Calu3 (cell line): ENCODE data around the gene BIRC7. TPM values are rescaled to one million over a fixed set of nuclear protein-coding genes. Genes with fewer than 3 reads are reported as not detected.
"Not testable (repeated sequence)": the region's sequence is repeated elsewhere in the genome, so short reads cannot be mapped to it uniquely, and the experiment has no call there.

ENCODE experiments used
- BruUV-seq: library from RNA; stranded (reverse); fragments of 400-500 nt; replicated peaks from 2 replicates; lab custom pipeline; 2021; lab: Mats Ljungman, UMichigan
- CTCF ChIA-PET: fragments of 300-600 bp; sonication (Branson Sonifier 250); formaldehyde crosslinking; loops from one replicate; lab custom pipeline; 2022; ENCODE audit warnings: antibody characterized with exemption; lab: Charles Lee
- DNase-seq: peaks from one replicate; pipeline ENCODE4 v3.0.0; 2022
- H3K27ac Mint-ChIP-seq: one replicate; pipeline ENCODE4 v1.8.0; 2022; ENCODE audit warnings: mixed read lengths; ENCODE audit not compliant: unreplicated experiment
- H3K27me3 Mint-ChIP-seq: one replicate; pipeline ENCODE4 v1.8.0; 2022; ENCODE audit warnings: mixed read lengths; ENCODE audit not compliant: unreplicated experiment
- H3K36me3 Mint-ChIP-seq: one replicate; pipeline ENCODE4 v1.8.0; 2022; ENCODE audit warnings: mild to moderate bottlenecking, moderate library complexity, mixed read lengths; ENCODE audit not compliant: insufficient read depth, unreplicated experiment
- H3K4me1 Mint-ChIP-seq: one replicate; pipeline ENCODE4 v1.8.0; 2022; ENCODE audit warnings: mild to moderate bottlenecking, low read depth, mixed read lengths; ENCODE audit not compliant: unreplicated experiment
- H3K4me3 Mint-ChIP-seq: one replicate; pipeline ENCODE4 v1.8.0; 2022; ENCODE audit warnings: mild to moderate bottlenecking, low read depth, moderate library complexity, mixed read lengths; ENCODE audit not compliant: unreplicated experiment
- H3K9me3 Mint-ChIP-seq: one replicate; pipeline ENCODE4 v1.8.0; 2022; ENCODE audit warnings: low read depth, mixed read lengths; ENCODE audit not compliant: unreplicated experiment
- intact Hi-C: fragments of 100-400 bp; cut with micrococcal nuclease; formaldehyde crosslinking; loops from one replicate; pipeline ENCODE4 v1.10.0; 2022; ENCODE audit not compliant: unreplicated experiment
- total RNA-seq: library from RNA; stranded (reverse); gene quantifications from 2 replicates; pipeline ENCODE4 v1.2.3, GENCODE V29; 2022
- TF ChIP-seq, protein P1 (sequence below): fragments of 200-600 bp; IDR thresholded peaks from one replicate; pipeline ENCODE4 v1.8.0; 2022; ENCODE audit warnings: antibody characterized with exemption; ENCODE audit not compliant: unreplicated experiment

Gene BIRC7
- total RNA-seq, 1 experiment from 2014 or later, result 0.26 TPM

DNA sequence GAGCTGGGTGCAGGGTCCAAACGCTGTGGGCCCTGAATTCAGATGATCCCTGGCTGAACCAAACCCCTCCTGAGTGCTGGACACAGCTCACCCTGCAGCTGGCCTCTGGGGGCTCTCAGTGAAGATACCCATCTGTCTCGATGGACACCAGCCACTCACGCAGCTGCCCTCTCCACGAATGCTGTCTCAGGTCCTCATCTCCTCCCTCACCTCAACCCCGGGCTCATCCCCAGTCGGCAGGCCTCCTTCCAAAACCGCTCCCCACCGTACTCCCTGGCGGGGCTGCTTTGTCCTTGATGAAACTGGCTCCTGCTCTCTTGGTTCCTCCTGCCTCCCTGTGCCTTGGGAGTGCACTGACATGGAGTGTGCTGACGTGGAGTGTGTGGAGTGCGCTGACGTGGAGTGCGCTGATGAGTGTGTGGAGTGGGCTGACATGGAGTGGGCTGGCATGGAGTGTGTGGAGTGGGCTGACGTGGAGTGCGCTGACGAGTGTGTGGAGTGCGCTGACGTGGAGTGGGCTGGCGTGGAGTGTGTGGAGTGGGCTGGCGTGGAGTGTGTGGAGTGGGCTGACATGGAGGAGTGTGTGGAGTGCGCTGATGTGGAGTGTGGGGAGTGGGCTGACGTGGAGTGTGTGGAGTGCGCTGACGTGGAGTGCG lies 15.7 kb upstream of the BIRC7 start:
- intact Hi-C loops, result loop anchor here (5.0 kb wide), 2 partner anchors 162 to 317 kb away; partner anchors contain the start of gene PTK6
- no peak overlapping the region for H3K27ac Mint-ChIP-seq

DNA sequence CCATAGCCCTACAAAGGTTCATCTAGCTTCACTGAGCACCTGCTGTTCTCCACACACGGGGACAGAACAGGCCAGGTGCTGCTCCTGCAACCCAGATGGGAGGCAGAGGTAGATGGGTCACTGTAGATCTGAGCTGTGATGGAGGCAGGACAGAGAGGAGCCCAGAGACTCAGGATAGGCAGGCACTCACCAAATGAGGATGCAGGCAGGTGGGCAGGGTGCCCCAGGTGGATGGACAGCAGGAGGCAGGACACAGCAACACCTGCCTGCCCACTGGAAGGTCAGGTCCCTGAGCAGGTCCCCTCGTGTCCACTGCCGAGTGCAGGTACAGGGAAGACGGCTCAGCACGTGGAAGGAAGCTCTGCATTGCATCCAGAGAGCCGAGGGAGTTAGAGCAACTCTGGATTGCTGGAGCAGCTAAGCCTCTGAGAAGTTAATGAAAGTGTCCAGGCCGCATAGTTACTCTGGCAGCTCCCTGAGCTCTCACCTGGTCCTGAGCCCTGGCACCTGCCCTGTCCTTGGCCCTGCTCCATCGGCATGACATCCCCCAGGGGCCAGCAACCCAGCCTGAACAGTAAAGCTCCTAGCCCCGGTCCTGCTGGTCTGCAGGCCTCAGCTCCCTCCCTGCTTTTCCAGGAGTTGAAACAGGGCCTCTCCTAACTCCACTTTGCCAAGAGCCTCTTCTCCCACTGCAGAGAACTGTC lies 14.9 kb upstream of the BIRC7 start:
- Mint-ChIP-seq H3K4me3 (no peak overlapping the region), H3K27ac (no peak overlapping the region), H3K9me3 (no peaks in the 10 kb centered on the region), H3K4me1 (peaks cover 33% of the 10 kb centered on the region), H3K27me3 (peaks cover 36% of the 10 kb centered on the region), H3K36me3 (peaks cover 22% of the 10 kb centered on the region)
- intact Hi-C loops, result loop anchor here (5.0 kb wide), 2 partner anchors 161 to 316 kb away; partner anchors contain the start of gene PTK6
- DNase-seq, result no peak
- BruUV-seq, result no TSS peak
- CTCF ChIA-PET, result interaction anchor here (0.8 to 2.4 kb wide), 4 partner anchors 12 to 33 kb away, joined by 3 to 6 read pairs (median 4); partner anchors contain the start of gene BIRC7
- TF ChIP-seq, protein P1, sequence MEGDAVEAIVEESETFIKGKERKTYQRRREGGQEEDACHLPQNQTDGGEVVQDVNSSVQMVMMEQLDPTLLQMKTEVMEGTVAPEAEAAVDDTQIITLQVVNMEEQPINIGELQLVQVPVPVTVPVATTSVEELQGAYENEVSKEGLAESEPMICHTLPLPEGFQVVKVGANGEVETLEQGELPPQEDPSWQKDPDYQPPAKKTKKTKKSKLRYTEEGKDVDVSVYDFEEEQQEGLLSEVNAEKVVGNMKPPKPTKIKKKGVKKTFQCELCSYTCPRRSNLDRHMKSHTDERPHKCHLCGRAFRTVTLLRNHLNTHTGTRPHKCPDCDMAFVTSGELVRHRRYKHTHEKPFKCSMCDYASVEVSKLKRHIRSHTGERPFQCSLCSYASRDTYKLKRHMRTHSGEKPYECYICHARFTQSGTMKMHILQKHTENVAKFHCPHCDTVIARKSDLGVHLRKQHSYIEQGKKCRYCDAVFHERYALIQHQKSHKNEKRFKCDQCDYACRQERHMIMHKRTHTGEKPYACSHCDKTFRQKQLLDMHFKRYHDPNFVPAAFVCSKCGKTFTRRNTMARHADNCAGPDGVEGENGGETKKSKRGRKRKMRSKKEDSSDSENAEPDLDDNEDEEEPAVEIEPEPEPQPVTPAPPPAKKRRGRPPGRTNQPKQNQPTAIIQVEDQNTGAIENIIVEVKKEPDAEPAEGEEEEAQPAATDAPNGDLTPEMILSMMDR, result no peak

More for the DNA sequence above, 15.7 kb upstream of the BIRC7 start:
- peaks cover 31% of the 10 kb centered on the region for H3K4me1 Mint-ChIP-seq
- H3K27me3 Mint-ChIP-seq, result peaks cover 36% of the 10 kb centered on the region
- H3K36me3 Mint-ChIP-seq, result peaks cover 30% of the 10 kb centered on the region
- H3K4me3 Mint-ChIP-seq, result no peak overlapping the region
- CTCF ChIA-PET, result interaction anchor here (0.9 to 2.4 kb wide), 3 partner anchors 13 to 33 kb away, joined by 3 to 6 read pairs (median 3); no protein-coding TSS in a partner anchor
- BruUV-seq, result no TSS peak
- no peaks in the 10 kb centered on the region for H3K9me3 Mint-ChIP-seq
- DNase-seq, result no peak
- TF ChIP-seq, protein P1, result no peak

DNA sequence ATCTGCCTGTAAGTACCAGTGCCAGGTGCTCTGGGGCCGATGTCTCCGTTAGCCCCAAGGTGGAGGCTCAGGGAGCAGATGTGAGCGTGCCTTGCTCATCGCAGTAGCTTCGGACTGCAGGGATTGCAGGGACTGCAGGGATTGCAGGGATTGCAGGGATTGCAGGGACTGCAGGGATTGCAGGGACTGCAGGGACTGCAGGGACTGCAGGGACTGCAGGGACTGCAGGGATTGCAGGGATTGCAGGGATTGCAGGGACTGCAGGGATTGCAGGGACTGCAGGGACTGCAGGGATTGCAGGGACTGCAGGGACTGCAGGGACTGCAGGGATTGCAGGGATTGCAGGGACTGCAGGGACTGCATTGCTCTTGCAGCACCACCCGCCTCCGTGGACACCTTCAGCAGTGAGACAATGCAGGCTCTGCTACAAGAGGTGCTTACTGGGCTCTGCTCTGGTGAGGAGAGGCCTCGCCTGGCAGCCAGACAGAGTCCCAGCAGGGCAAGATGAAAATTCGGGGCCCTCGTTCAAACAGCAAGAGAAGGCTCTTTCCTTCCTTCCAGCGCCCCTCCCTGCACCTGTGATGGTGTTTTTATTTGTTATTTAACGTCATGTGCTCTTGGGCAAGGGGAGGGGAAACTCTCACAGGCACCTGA lies 14.2 kb upstream of the BIRC7 start:
- not testable (repeated sequence) for H3K9me3 Mint-ChIP-seq, DNase-seq, H3K4me3 Mint-ChIP-seq, H3K27ac Mint-ChIP-seq, BruUV-seq
- Mint-ChIP-seq H3K4me1 (peaks cover 33% of the 10 kb centered on the region), H3K36me3 (peaks cover 15% of the 10 kb centered on the region), H3K27me3 (peaks cover 36% of the 10 kb centered on the region)
- CTCF ChIA-PET, result interaction anchor here (0.8 to 2.4 kb wide), 3 partner anchors 11 to 25 kb away, joined by 3 to 6 read pairs (median 4); partner anchors contain the start of gene BIRC7
- intact Hi-C loops, result loop anchor here (5.0 kb wide), 2 partner anchors 161 to 316 kb away; partner anchors contain the start of gene PTK6

DNA sequence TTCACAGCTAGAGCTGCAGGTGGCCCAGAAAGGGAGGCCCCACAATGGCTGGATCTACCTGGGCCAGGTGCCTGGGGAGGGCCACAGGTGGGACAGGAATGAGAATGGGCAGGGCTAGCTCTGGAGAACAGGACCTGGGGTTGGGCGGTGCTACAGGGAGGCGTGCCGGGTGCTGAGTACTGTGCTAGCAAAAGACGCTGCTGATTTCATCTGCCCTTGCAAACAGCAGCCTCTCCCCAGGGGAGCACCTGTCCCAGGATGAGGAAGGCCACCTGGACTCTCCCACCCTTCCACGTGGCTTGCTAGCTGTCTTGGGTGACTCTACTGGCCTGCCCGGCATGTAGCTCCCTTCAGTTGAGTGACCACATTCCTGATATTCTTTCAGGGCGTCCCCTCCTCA lies 13.2 kb upstream of the BIRC7 start:
- intact Hi-C loops, result loop anchor here (5.0 kb wide), 2 partner anchors 160 to 315 kb away; partner anchors contain the start of gene PTK6
- TF ChIP-seq, protein P1, result no peak
- Mint-ChIP-seq H3K4me3 (no peak overlapping the region), H3K4me1 (peaks cover 24% of the 10 kb centered on the region), H3K9me3 (no peaks in the 10 kb centered on the region), H3K27ac (no peak overlapping the region), H3K36me3 (peaks cover 7% of the 10 kb centered on the region), H3K27me3 (peaks cover 36% of the 10 kb centered on the region)
- CTCF ChIA-PET, result interaction anchor here (0.8 to 4.6 kb wide), 13 partner anchors 8 to 159 kb away, joined by 3 to 68 read pairs (median 7); partner anchors contain the start of genes ARFGAP1 and BIRC7
- no TSS peak for BruUV-seq
- DNase-seq, result no peak
